GM12878 (cell line): Measurements from ENCODE around the gene THRB. TPM values are rescaled to one million over a fixed set of nuclear protein-coding genes. Genes with fewer than 3 reads are reported as not detected.

Experiments used
- ATAC-seq: fragments of 200-7000 bp; cut with Tn5 transposase; 3 replicates; pipeline ENCODE4 v1.9.1; 2020; ENCODE audit warnings: mild to moderate bottlenecking, moderate library complexity
- BruUV-seq: library from RNA; stranded (reverse); fragments of 400-500 nt; replicated peaks from 2 replicates; lab custom pipeline; 2021; lab: Mats Ljungman, UMichigan
- CTCF ChIA-PET: fragments of 300-600 bp; sonication (Branson Sonifier 250); formaldehyde crosslinking; extraction: SDS; loops from one replicate; lab custom pipeline; 2021; ENCODE audit warnings: inconsistent platforms; lab: Yijun Ruan, JAX
- POLR2A ChIA-PET: fragments of 350-600 bp; formaldehyde crosslinking; extraction: SDS; loops from one replicate; lab custom pipeline; 2021; ENCODE audit warnings: inconsistent platforms; lab: Charles Lee
- RAD21 ChIA-PET: fragments of 300-600 bp; sonication (Branson Sonifier 250); formaldehyde crosslinking; loops from one replicate; lab custom pipeline; 2023; ENCODE audit warnings: antibody characterized with exemption; ENCODE audit not compliant: unreplicated experiment; lab: Charles Lee
- SMC1A ChIA-PET: fragments of 300-600 bp; sonication (Branson Sonifier 250); formaldehyde crosslinking; loops from one replicate; lab custom pipeline; 2023; ENCODE audit not compliant: unreplicated experiment, uncharacterized antibody; lab: Charles Lee
- DNase-seq: peaks from one replicate; pipeline ENCODE4 v3.0.0-alpha.2; 2011; ENCODE audit warnings: low read depth, low spot score
- FAIRE-seq: peaks from 3 replicates; lab custom pipeline; 2011; peaks lifted over from hg19 to GRCh38; lab: Jason Lieb, UNC
- H2AFZ ChIP-seq: 2 replicates; pipeline ENCODE4 v1.6.0; 2011; ENCODE audit warnings: low read depth, low read length, control low read depth; ENCODE audit not compliant: control insufficient read depth
- H3K27ac ChIP-seq: 2 replicates; pipeline ENCODE4 v1.5.1; 2011; ENCODE audit warnings: control low read depth; ENCODE audit not compliant: control insufficient read depth, insufficient read depth
- H3K27me3 ChIP-seq, 2 experiments: replicated peaks in 1 of 2; 2 replicates each; pipeline versions ENCODE4 v1.6.0 to v1.6.1; 2011; ENCODE audit warnings: low read length in 1 of 2; ENCODE audit not compliant: control insufficient read depth in 2 of 2, insufficient read depth in 2 of 2
- H3K36me3 ChIP-seq, 2 experiments: 2 replicates each; pipeline ENCODE4 v1.5.1; 2011; ENCODE audit warnings: low read length in 1 of 2; ENCODE audit not compliant: control insufficient read depth in 2 of 2, insufficient read depth in 2 of 2
- H3K4me1 ChIP-seq: 2 replicates; pipeline ENCODE4 v1.6.1; 2011; ENCODE audit warnings: mild to moderate bottlenecking, low read length, moderate library complexity, mixed read lengths; ENCODE audit not compliant: control insufficient read depth, insufficient read depth
- H3K4me2 ChIP-seq: 2 replicates; pipeline ENCODE4 v1.6.0; 2011; ENCODE audit warnings: control low read depth; ENCODE audit not compliant: control insufficient read depth, insufficient read depth
- H3K4me3 ChIP-seq: fragments of 200-600 bp; sonication (generic); 2 replicates; pipeline ENCODE4 v1.5.1; 2016
- H3K79me2 ChIP-seq: 2 replicates; pipeline ENCODE4 v1.6.0; 2011; ENCODE audit warnings: low read length; ENCODE audit not compliant: control insufficient read depth, insufficient read depth
- H3K9ac ChIP-seq: 2 replicates; pipeline ENCODE4 v1.8.0; 2011; ENCODE audit warnings: low read length, control low read depth, mixed read lengths; ENCODE audit not compliant: control insufficient read depth, insufficient read depth
- H3K9me3 ChIP-seq: replicated peaks from 3 replicates; pipeline ENCODE4 v1.5.1; 2011; ENCODE audit warnings: mild to moderate bottlenecking, low read length; ENCODE audit not compliant: control insufficient read depth, insufficient read depth
- H4K20me1 ChIP-seq: 2 replicates; pipeline ENCODE4 v1.6.0; 2011; ENCODE audit not compliant: control insufficient read depth, insufficient read depth
- CEBPB ChIP-seq, 2 experiments: fragments of 150-350 bp in 1 of 2; IDR thresholded peaks; 2 replicates each; pipeline ENCODE4 v1.6.1; 2012 to 2014; ENCODE audit warnings: low read depth in 2 of 2, low read length in 2 of 2, borderline replicate concordance in 1 of 2, inconsistent platforms in 1 of 2
- CUX1 ChIP-seq: IDR thresholded peaks from 2 replicates; pipeline ENCODE4 v1.6.1; 2012; ENCODE audit warnings: improper control_type of control experiment, low read depth, low read length; ENCODE audit not compliant: insufficient replicate concordance
- EGR1 ChIP-seq, 2 experiments: IDR thresholded peaks; 1 replicate in 1 of 2; 2 replicates in 1 of 2; pipeline ENCODE4 v1.6.1; 2011 to 2012; ENCODE audit warnings: low read depth in 2 of 2, low read length in 2 of 2, borderline replicate concordance in 1 of 2, mild to moderate bottlenecking in 1 of 2, moderate library complexity in 1 of 2
- FOXM1 ChIP-seq: IDR thresholded peaks from 2 replicates; pipeline ENCODE4 v1.6.1; 2012; ENCODE audit warnings: low read depth, mild to moderate bottlenecking, inconsistent platforms, low read length, moderate library complexity
- IKZF2 ChIP-seq, 2 experiments: fragments of 450-650 bp; IDR thresholded peaks; 2 replicates each; pipeline ENCODE4 v1.6.1; 2017; ENCODE audit warnings: mild to moderate bottlenecking in 2 of 2, moderate library complexity in 2 of 2
- IRF3 ChIP-seq: fragments of 450-650 bp; IDR thresholded peaks from 2 replicates; pipeline ENCODE4 v1.6.1; 2014; ENCODE audit warnings: mild to moderate bottlenecking
- KAT2A ChIP-seq: conservative IDR thresholded peaks from 2 replicates; pipeline ENCODE4 v1.6.1; 2011; ENCODE audit warnings: low read depth, low read length; ENCODE audit not compliant: control insufficient read depth
- LARP7 ChIP-seq: fragments of 450-650 bp; IDR thresholded peaks from 2 replicates; pipeline ENCODE4 v1.6.1; 2017; ENCODE audit warnings: mild to moderate bottlenecking
- MEF2A ChIP-seq: IDR thresholded peaks from 2 replicates; pipeline ENCODE4 v1.6.1; 2011; ENCODE audit warnings: low read depth, mild to moderate bottlenecking, low read length, moderate library complexity; ENCODE audit not compliant: insufficient read depth
- NBN ChIP-seq: fragments of 450-650 bp; IDR thresholded peaks from 2 replicates; pipeline ENCODE4 v1.6.1; 2016
- PAX5 ChIP-seq: IDR thresholded peaks from 2 replicates; pipeline ENCODE4 v1.6.1; 2011; ENCODE audit warnings: low read depth, low read length, borderline replicate concordance
- PKNOX1 ChIP-seq: fragments of 450-650 bp; IDR thresholded peaks from 2 replicates; pipeline ENCODE4 v1.6.1; 2016; ENCODE audit warnings: mild to moderate bottlenecking
- SREBF1 ChIP-seq: IDR thresholded peaks from 2 replicates; pipeline ENCODE4 v1.6.1; 2012; ENCODE audit warnings: mild to moderate bottlenecking, low read length
- TCF7 ChIP-seq: IDR thresholded peaks from 2 replicates; pipeline ENCODE4 v1.6.1; 2014; ENCODE audit warnings: antibody characterized with exemption, borderline replicate concordance
- WRNIP1 ChIP-seq: IDR thresholded peaks from 2 replicates; pipeline ENCODE4 v1.6.1; 2011; ENCODE audit warnings: low read depth, low read length, improper control_type of control experiment, borderline replicate concordance
- YBX1 ChIP-seq: fragments of 450-650 bp; IDR thresholded peaks from 2 replicates; pipeline ENCODE4 v1.6.1; 2016; ENCODE audit warnings: antibody characterized with exemption
- WGBS: methylation state at CpG from one replicate; pipeline ENCODE4 v1.1.6; 2016; ENCODE audit warnings: low lambda C conversion rate; ENCODE audit not compliant: insufficient replicate concordance, insufficient coverage; ENCODE audit errors: missing lambda C conversion rate; 5-methylcytosine and 5-hydroxymethylcytosine counted together
- in situ Hi-C: fragments of 300-500 bp; cut with MboI; formaldehyde crosslinking; loops from 9 replicates; pipeline ENCODE4 v1.14.3; 2018; ENCODE audit warnings: mixed read lengths
- intact Hi-C: fragments of 100-400 bp; cut with micrococcal nuclease; formaldehyde crosslinking; loops from one replicate; pipeline ENCODE4 v1.14.2; 2022; ENCODE audit not compliant: unreplicated experiment
- polyA plus RNA-seq, 11 experiments: library from polyadenylated mRNA; depleted of rRNA in 4 of 11; unstranded in 6 of 11; stranded (reverse) in 5 of 11; fragments of >200 nt; fragmentation: Nextera tagmentation in 4 of 11; fragmentation: Illumina TruSeq in 1 of 11; extraction: Ambion mirVana in 4 of 11; extraction: Trizol in 1 of 11; gene quantifications; 1 replicate in 1 of 11; 2 replicates in 10 of 11; pipeline versions ENCODE4 v1.2.1 to v1.2.3, GENCODE V29; 2011 to 2016; ENCODE audit warnings: inconsistent platforms in 2 of 11, missing spikeins in 2 of 11, low read depth in 1 of 11
- total RNA-seq, 4 experiments: library from RNA; depleted of rRNA in 3 of 4; stranded (reverse); fragments of >200 nt in 3 of 4; fragmentation: Illumina TruSeq in 1 of 4; extraction: Trizol in 1 of 4; gene quantifications; 2 replicates each; pipeline versions ENCODE4 v1.2.1 to v1.2.3, GENCODE V29; 2013 to 2021

The THRB gene
- total and polyA plus RNA-seq, 10 of the 15 experiments (the other 5 are each of a cell fraction or from before 2014, with no cell fraction given): 0.05 TPM; not detected in 9

GRCh38 chr3:24523215-24523614 is 28.6 kb upstream of the THRB start (continued):
- TF ChIP-seq WRNIP1: no peak
- no peak for TF ChIP-seq FOXM1
- no peak for TF ChIP-seq IKZF2 (IDR thresholded peaks at IDR 0.05)
- TF ChIP-seq PKNOX1: no peak
- TF ChIP-seq NBN: no peak
- TF ChIP-seq PAX5: no peak
- no peak for TF ChIP-seq TCF7

- no peaks in the 10 kb centered on the region for H3K36me3 ChIP-seq
- H3K9ac ChIP-seq: no peak overlapping the region
- 6% methylated on average over 16 of the region's 16 CpGs for WGBS
- H3K4me3 ChIP-seq: no peak overlapping the region
- in situ Hi-C loops (no loop called here), intact Hi-C loops (no loop called here)
- no peaks in the 10 kb centered on the region for H3K9me3 ChIP-seq
- TF ChIP-seq IRF3: no peak
- TF ChIP-seq MEF2A: no peak
- TF ChIP-seq KAT2A: no peak
- no peak for TF ChIP-seq CEBPB (IDR thresholded peaks at IDR 0.05; ENCODE audit: borderline replicate concordance in 1 of 2, low read depth in 2 of 2, low read length in 2 of 2)
- TF ChIP-seq LARP7: no peak
- no peak for TF ChIP-seq CUX1
- no peak for TF ChIP-seq YBX1
- TF ChIP-seq EGR1 (IDR thresholded peaks at IDR 0.05; ENCODE audit: borderline replicate concordance in 1 of 2, low read depth in 2 of 2, low read length in 2 of 2): no peak
- no peak for TF ChIP-seq SREBF1
- ChIA-PET CTCF (no interaction called here), RAD21 (no interaction called here), SMC1A (no interaction called here), POLR2A (no interaction called here)
- H2AFZ ChIP-seq: no peak overlapping the region
- H3K27me3 ChIP-seq: peaks cover 8 to 15% of the 10 kb centered on the region in 2 experiments
- no peak for DNase-seq
- no peak overlapping the region for H3K4me2 ChIP-seq
- no peak for FAIRE-seq
- no peaks in the 10 kb centered on the region for H3K4me1 ChIP-seq
- no peak overlapping the region for H3K27ac ChIP-seq
- no peaks in the 10 kb centered on the region for H3K79me2 ChIP-seq
- ATAC-seq: no peak
- BruUV-seq: no TSS peak
- no peaks in the 10 kb centered on the region for H4K20me1 ChIP-seq
Observed at GRCh38 chr3:24522146-24522579, 27.5 kb upstream of the THRB start.
